Fibroblast of the aortic adventitia (primary cell): Measurements from ENCODE around the gene ZNF609. TPM values are rescaled to one million over a fixed set of nuclear protein-coding genes. Genes with fewer than 3 reads are reported as not detected.
"Not testable (repeated sequence)": the region's sequence is repeated elsewhere in the genome, so short reads cannot be mapped to it uniquely, and the experiment has no call there.

Experiments
- DNase-seq: peaks from one replicate; pipeline ENCODE4 v3.0.0-alpha.2; 2010; ENCODE audit warnings: low read depth
- H3K4me3 ChIP-seq: 2 replicates; pipeline ENCODE4 v1.5.1; 2011; ENCODE audit warnings: low read depth, mild to moderate bottlenecking, control low read depth, low read length, moderate library complexity
- CTCF ChIP-seq: IDR thresholded peaks from 2 replicates; pipeline ENCODE4 v1.5.1; 2011; ENCODE audit warnings: mild to moderate bottlenecking, low read length, control low read depth, inconsistent platforms; ENCODE audit not compliant: insufficient read depth
- total RNA-seq: library from RNA; depleted of rRNA; stranded (reverse); fragments of >200 nt; gene quantifications from 2 replicates; pipeline ENCODE4 v1.2.3, GENCODE V29; 2012; ENCODE audit warnings: low replicate concordance

The ZNF609 gene
- total RNA-seq, 1 donor: 19.3 TPM

GRCh38 chr15:64633332-64633731 lies 173.0 kb downstream of the ZNF609 start:
- no peak for TF ChIP-seq CTCF

GRCh38 chr15:64634027-64634426 lies 173.6 kb downstream of the ZNF609 start:
- TF ChIP-seq CTCF: no peak
- no peak overlapping the region for H3K4me3 ChIP-seq
- DNase-seq: no peak

More at GRCh38 chr15:64633332-64633731, 173.0 kb downstream of the ZNF609 start:
- DNase-seq: no peak
- H3K4me3 ChIP-seq: no peak overlapping the region

- no peak overlapping the region for H3K4me3 ChIP-seq
- no peak for TF ChIP-seq CTCF
Measured at GRCh38 chr15:64634576-64635498, 174.5 kb downstream of the ZNF609 start.

GRCh38 chr15:64635499-64636495 lies 175.4 kb downstream of the ZNF609 start:
- H3K4me3 ChIP-seq: no peak overlapping the region
- TF ChIP-seq CTCF: no peak
- DNase-seq: peak; percentile 96

More at GRCh38 chr15:64634576-64635498, 174.5 kb downstream of the ZNF609 start:
- no peak for DNase-seq

GRCh38 chr15:64636556-64636955 lies 176.2 kb downstream of the ZNF609 start:
- no peak overlapping the region for H3K4me3 ChIP-seq
- peak; percentile 45 for DNase-seq
- TF ChIP-seq CTCF: no peak

- DNase-seq: no peak
- H3K4me3 ChIP-seq: no peak overlapping the region
- TF ChIP-seq CTCF: no peak
Measured at GRCh38 chr15:64637412-64637811, 177.0 kb downstream of the ZNF609 start.

GRCh38 chr15:64639744-64640143 lies 179.4 kb downstream of the ZNF609 start:
- not testable (repeated sequence) for H3K4me3 ChIP-seq, DNase-seq
